HEK293T (cell line): ENCODE results near the gene HSD17B7.

Experiments used
- BHLHE40 ChIP-seq: fragments of 450-650 bp; IDR thresholded peaks from 2 replicates; pipeline ENCODE4 v1.6.1; 2016; ENCODE audit warnings: mild to moderate bottlenecking, moderate library complexity, borderline replicate concordance
- FOXK2 ChIP-seq: fragments of 450-650 bp; IDR thresholded peaks from 2 replicates; pipeline ENCODE4 v1.6.1; 2016; ENCODE audit warnings: mild to moderate bottlenecking
- HDGF ChIP-seq: fragments of 450-650 bp; IDR thresholded peaks from 2 replicates; pipeline ENCODE4 v1.6.1; 2017; ENCODE audit warnings: antibody characterized with exemption, borderline replicate concordance
- LEF1 ChIP-seq: fragments of 450-650 bp; IDR thresholded peaks from 2 replicates; pipeline ENCODE4 v1.6.1; 2017; ENCODE audit warnings: mild to moderate bottlenecking, borderline replicate concordance
- PKNOX1 ChIP-seq: fragments of 450-650 bp; IDR thresholded peaks from 2 replicates; pipeline ENCODE4 v1.6.1; 2016
- TARDBP ChIP-seq: fragments of 450-650 bp; IDR thresholded peaks from 2 replicates; pipeline ENCODE4 v1.6.1; 2016
- ZNF384 ChIP-seq: fragments of 450-650 bp; IDR thresholded peaks from 2 replicates; pipeline ENCODE4 v1.6.1; 2016

GRCh38 chr1:162838863-162839262 is 48.4 kb downstream of the HSD17B7 start:
- TF ChIP-seq PKNOX1 (no peak), BHLHE40 (no peak), LEF1 (no peak), FOXK2 (no peak), ZNF384 (no peak), HDGF (no peak), TARDBP (no peak)
